Omental fat pad (tissue), 4 donors: ENCODE data around the gene B4GALNT4. TPM values are rescaled to one million over a fixed set of nuclear protein-coding genes. Genes with fewer than 3 reads are reported as not detected.

Experiments
- ATAC-seq: fragments of 150-250 bp; one replicate; pipeline ENCODE4 v1.9.1; 2016; ENCODE audit warnings: mild to moderate bottlenecking, moderate library complexity; ENCODE audit not compliant: low FRiP score
- DNase-seq: peaks from one replicate; pipeline ENCODE4 v3.0.0-alpha.2; 2019; ENCODE audit warnings: low spot score
- total RNA-seq, 4 donors: library from RNA; depleted of rRNA; stranded (reverse); fragments of >200 nt; gene quantifications; one replicate each; pipeline ENCODE4 v1.1.0, GENCODE V29; 2016
- TF ChIP-seq, protein P1 (sequence below), 3 donors: fragments of 450-650 bp; IDR thresholded peaks; one replicate each; pipeline ENCODE4 v1.5.1; 2016 to 2017; ENCODE audit warnings: antibody characterized with exemption in 3 of 3, mild to moderate bottlenecking in 3 of 3, moderate library complexity in 2 of 3

Gene B4GALNT4
- total RNA-seq, 4 donors from 2014 or later: 1.4 to 4.1 (median 2.5) TPM

DNA sequence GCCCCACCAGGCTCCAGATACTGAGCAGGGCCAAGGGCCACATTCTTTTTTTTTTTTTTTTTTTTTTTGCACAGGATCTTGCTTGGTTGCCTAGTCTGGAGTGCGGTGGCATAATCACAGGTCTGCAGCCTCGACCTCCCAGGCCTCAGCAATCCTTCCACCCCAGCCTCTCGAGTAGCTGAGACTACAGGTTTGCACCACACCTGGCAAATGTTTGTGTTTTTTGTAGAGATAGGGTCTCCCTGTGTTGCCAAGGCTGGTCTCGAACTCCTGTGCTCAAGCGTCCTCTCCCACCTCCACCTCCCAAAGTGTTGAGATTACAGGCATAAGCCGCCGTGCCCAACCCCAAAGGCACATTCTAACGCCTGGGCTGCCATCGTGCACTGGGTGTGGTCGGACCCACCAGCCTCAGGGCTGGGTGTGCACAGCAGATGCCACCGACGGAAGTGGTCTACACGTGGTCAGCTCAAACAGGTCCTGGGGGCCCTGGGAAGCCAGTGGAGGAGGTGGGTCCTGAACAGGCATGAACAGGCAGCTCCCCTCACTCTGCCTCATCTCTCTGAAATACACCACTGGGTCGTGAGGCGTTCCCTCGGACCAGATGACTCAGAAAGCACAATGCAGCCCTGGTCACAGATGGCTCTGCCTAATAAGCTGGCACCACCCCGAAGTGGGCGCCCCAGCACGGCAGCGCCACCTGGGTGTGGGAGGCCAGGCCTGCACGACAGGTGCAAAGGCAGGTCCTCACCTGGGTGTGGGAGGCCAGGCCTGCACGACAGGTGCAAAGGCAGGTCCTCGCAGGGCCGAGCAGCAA lies 5.1 kb upstream of the B4GALNT4 start:
- TF ChIP-seq, protein P1, sequence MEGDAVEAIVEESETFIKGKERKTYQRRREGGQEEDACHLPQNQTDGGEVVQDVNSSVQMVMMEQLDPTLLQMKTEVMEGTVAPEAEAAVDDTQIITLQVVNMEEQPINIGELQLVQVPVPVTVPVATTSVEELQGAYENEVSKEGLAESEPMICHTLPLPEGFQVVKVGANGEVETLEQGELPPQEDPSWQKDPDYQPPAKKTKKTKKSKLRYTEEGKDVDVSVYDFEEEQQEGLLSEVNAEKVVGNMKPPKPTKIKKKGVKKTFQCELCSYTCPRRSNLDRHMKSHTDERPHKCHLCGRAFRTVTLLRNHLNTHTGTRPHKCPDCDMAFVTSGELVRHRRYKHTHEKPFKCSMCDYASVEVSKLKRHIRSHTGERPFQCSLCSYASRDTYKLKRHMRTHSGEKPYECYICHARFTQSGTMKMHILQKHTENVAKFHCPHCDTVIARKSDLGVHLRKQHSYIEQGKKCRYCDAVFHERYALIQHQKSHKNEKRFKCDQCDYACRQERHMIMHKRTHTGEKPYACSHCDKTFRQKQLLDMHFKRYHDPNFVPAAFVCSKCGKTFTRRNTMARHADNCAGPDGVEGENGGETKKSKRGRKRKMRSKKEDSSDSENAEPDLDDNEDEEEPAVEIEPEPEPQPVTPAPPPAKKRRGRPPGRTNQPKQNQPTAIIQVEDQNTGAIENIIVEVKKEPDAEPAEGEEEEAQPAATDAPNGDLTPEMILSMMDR (IDR thresholded peaks at IDR 0.05): no peak
- no peak for ATAC-seq
- DNase-seq: no peak

DNA sequence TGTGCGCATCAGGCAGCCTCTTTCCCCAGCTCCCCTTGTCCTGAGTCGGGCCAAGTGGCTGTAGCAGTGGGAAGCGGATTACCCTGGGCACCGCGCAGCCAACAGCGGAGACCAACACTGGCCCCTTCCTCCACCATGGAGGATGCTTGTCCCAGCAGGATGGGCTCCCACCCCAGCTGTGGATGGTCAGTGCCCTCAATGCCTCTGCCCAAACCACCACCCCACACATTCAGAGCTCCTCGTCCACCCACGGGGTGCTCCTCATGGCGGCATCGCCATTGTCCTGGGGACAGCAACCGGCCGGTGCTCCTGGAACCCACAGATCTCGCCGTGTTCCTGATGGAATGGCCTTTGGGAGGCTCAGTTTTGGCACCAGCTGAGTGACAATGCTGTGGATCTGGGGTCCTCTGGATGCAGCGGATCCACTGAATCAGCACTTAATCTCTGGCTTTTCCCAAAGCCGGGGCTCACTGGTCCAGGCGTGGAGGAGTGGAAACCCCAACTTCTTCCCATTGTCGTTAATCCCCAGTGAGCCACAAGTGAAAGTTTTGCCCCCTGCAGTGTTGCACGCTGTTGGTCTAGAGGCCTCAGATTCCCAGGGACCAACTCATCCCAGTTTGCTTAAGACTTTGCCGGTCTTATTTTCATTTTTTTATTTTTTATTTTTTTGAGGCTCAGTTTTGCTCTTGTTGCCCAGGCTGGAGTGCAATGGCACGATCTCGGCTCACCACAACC lies 4.1 kb upstream of the B4GALNT4 start:
- TF ChIP-seq, protein P1 (IDR thresholded peaks at IDR 0.05): no peak
- ATAC-seq (no peak), DNase-seq (no peak)

DNA sequence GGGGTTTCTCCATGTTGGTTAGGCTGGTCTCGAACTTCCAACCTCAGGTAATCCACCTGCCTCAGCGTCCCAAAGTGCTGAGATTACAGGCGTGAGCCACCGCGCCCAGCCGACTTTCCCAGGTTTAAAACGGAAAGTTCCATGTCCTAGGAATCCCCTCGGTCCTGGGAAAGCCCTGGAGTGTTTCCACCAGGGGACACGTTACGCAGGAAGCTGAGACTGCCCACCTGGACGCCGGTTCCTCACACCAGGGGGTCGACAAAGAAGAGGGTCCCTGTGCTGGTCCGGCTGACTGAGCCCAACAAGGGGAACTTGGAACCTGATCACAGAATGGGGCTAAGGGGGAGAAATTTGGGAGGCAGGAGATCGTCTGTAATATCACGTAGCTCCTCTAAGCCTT lies 3.5 kb upstream of the B4GALNT4 start:
- ATAC-seq: no peak
- no peak for DNase-seq
- TF ChIP-seq, protein P1 (IDR thresholded peaks at IDR 0.05): no peak

DNA sequence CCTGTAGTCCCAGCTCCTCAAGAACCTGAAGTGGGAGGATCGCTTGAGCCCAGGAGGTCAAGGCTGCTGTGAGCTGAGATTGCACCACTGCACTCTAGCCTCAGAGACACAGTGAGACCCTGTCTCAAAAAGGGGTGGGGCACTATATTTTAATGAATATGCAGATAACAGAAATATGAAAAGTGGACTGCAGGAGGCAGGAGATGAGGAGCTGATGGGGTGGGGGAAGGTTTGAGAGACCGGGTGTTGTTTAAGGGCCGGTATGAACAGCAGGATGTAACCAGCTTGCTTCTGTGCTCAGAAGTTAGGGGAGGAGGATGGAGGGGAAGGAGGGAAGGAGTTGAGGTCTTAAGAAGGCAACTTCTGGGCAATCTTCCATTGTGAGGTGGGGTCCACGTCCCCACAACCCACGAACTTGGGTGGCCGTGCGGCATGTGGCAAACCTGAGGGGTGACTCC lies 1.3 kb upstream of the B4GALNT4 start:
- TF ChIP-seq, protein P1 (IDR thresholded peaks at IDR 0.05): no peak
- ATAC-seq: no peak
- no peak for DNase-seq

GRCh38 chr11:368414-369335 lies 624 bp upstream of the B4GALNT4 start:
- TF ChIP-seq, protein P1 (IDR thresholded peaks at IDR 0.05): no peak
- peak; percentile 33 for ATAC-seq
- no peak for DNase-seq

DNA sequence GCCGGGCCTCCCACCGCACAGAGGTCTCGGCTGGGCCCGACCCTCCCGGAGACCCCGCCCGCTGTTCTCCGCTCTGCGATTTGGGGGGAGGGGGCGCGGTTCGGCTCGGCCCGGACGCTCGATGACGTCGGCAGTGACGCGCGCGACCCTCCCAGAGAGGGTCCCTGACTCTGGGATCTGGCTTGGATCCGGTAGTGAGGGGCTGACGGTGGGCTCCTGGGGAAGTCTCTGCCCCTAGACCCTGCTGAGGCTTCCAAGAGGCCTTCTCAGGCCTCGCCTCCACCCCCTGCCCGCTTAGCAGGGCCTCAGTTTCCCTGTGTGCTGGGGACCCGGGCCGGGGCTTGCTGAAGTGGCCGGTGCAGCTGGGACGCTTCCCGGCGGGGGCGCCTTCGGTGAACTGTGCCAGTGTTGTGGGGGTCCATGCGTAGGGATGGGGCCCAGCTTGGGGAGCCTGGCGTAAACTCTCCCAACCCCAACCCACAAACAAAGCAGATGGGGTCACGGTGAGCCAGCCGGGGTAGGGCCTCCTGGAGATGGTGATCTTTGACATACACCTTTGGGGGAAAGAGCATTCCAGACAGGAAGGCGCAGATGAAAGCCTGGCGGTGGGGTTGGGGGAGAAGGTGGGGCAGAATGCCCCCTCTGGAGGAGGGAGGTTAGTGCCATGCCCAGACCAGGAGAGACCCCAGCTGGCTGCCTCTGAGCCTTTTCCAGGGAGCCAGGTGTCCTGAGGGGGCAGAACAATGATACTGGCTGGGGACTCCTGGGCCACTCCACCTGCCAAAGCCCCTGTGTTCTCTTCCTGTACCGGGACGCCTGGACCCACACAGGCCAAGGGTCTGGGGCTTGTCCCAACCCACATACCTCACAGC lies 1.0 kb downstream of the B4GALNT4 start:
- TF ChIP-seq, protein P1 (IDR thresholded peaks at IDR 0.05): no peak
- no peak for ATAC-seq
- DNase-seq: no peak
